PC-9 (cell line): ENCODE results near the gene MAST4. TPM values are rescaled to one million over a fixed set of nuclear protein-coding genes. Genes with fewer than 3 reads are reported as not detected.

Experiments used
- BruUV-seq: library from RNA; stranded (reverse); fragments of 400-500 nt; replicated peaks from 2 replicates; lab custom pipeline; 2021; lab: Mats Ljungman, UMichigan
- CTCF ChIA-PET: fragments of 300-600 bp; sonication (Branson Sonifier 250); formaldehyde crosslinking; loops from one replicate; lab custom pipeline; 2022; ENCODE audit warnings: antibody characterized with exemption; lab: Charles Lee
- POLR2A ChIA-PET: fragments of 300-600 bp; sonication (Branson Sonifier 250); formaldehyde crosslinking; loops from one replicate; lab custom pipeline; 2022; ENCODE audit warnings: antibody characterized with exemption; ENCODE audit not compliant: unreplicated experiment; lab: Charles Lee
- DNase-seq, 2 experiments: peaks; one replicate each; pipeline versions ENCODE4 v3.0.0 to v3.0.0-alpha.2; 2015 to 2022; ENCODE audit warnings: mixed read lengths in 1 of 2
- H2AFZ ChIP-seq: fragments of 200-600 bp; sonication (generic); 2 replicates; pipeline ENCODE4 v1.8.1; 2017; ENCODE audit warnings: antibody characterized with exemption
- H3F3A ChIP-seq: fragments of 200-600 bp; sonication (generic); 2 replicates; pipeline ENCODE4 v1.8.1; 2017; ENCODE audit warnings: antibody characterized with exemption, mild to moderate bottlenecking, low read depth; ENCODE audit not compliant: insufficient read depth
- H3K27ac ChIP-seq: fragments of 200-600 bp; sonication (generic); 2 replicates; pipeline ENCODE4 v1.6.1; 2016; ENCODE audit warnings: mixed run types
- H3K27me3 ChIP-seq: fragments of 200-600 bp; sonication (generic); 2 replicates; pipeline ENCODE4 v1.6.1; 2016; ENCODE audit warnings: low read depth, mixed run types; ENCODE audit not compliant: insufficient read depth
- H3K36me3 ChIP-seq: fragments of 200-600 bp; sonication (generic); 2 replicates; pipeline ENCODE4 v1.6.1; 2016; ENCODE audit warnings: low read depth, mixed run types
- H3K4me1 ChIP-seq: fragments of 200-600 bp; sonication (generic); replicated peaks from 2 replicates; pipeline ENCODE4 v1.6.1; 2016; ENCODE audit warnings: mixed run types; ENCODE audit not compliant: insufficient read depth
- H3K4me2 ChIP-seq: fragments of 200-600 bp; sonication (generic); 2 replicates; pipeline ENCODE4 v1.6.1; 2017; ENCODE audit warnings: mixed run types
- H3K4me3 ChIP-seq: fragments of 200-600 bp; sonication (generic); 2 replicates; pipeline ENCODE4 v1.6.1; 2016; ENCODE audit warnings: mixed run types
- H3K79me2 ChIP-seq: fragments of 200-600 bp; sonication (generic); 2 replicates; pipeline ENCODE4 v1.6.1; 2017; ENCODE audit warnings: low read depth, mixed run types
- H3K9me2 ChIP-seq: fragments of 200-600 bp; sonication (generic); 2 replicates; pipeline ENCODE4 v1.8.1; 2017; ENCODE audit warnings: mild to moderate bottlenecking; ENCODE audit not compliant: insufficient read depth
- H3K9me3 ChIP-seq: fragments of 200-600 bp; sonication (generic); 2 replicates; pipeline ENCODE4 v1.8.1; 2016; ENCODE audit warnings: low read depth; ENCODE audit not compliant: insufficient read depth
- H4K20me1 ChIP-seq: fragments of 200-600 bp; sonication (generic); 2 replicates; pipeline ENCODE4 v1.8.1; 2017; ENCODE audit not compliant: insufficient read depth
- CTCF ChIP-seq: fragments of 200-600 bp; sonication (generic); conservative IDR thresholded peaks from 2 replicates; pipeline ENCODE4 v1.6.1; 2017; ENCODE audit warnings: mixed run types, antibody characterized with exemption, mild to moderate bottlenecking, moderate library complexity
- EZH2 ChIP-seq: fragments of 200-600 bp; sonication (generic); IDR thresholded peaks from 2 replicates; pipeline ENCODE4 v1.8.0; 2017; ENCODE audit warnings: antibody characterized with exemption, low read depth
- intact Hi-C: fragments of 100-400 bp; cut with micrococcal nuclease; formaldehyde crosslinking; loops from one replicate; pipeline ENCODE4 v1.10.0; 2022; ENCODE audit not compliant: unreplicated experiment
- total RNA-seq: library from RNA; stranded (reverse); gene quantifications from 2 replicates; pipeline ENCODE4 v1.2.3, GENCODE V29; 2021

MAST4 gene
- total RNA-seq, 1 experiment from 2014 or later: 19.3 TPM

GRCh38 chr5:66993448-66993847, 397.3 kb downstream of the MAST4 start:
- Histone ChIP-seq H3K4me1 (peaks cover 30% of the 10 kb centered on the region), H4K20me1 (no peaks in the 10 kb centered on the region), H3K79me2 (no peaks in the 10 kb centered on the region), H3K4me2 (no peak overlapping the region), H3K9me2 (peaks cover 4% of the 10 kb centered on the region; the same call in 1 of the 2 replicates), H3K4me3 (no peak overlapping the region), H3K27me3 (no peaks in the 10 kb centered on the region), H3K27ac (no peak overlapping the region), H2AFZ (no peak overlapping the region), H3K36me3 (no peaks in the 10 kb centered on the region), H3K9me3 (0 out of 2 replicates have a peak, but pooled peaks cover 2% of the 10 kb centered on the region), H3F3A (no peaks in the 10 kb centered on the region)
- POLR2A ChIA-PET: no interaction called here
- intact Hi-C loops: no loop called here
- no peak for DNase-seq
- TF ChIP-seq CTCF (no peak), EZH2 (no peak)
- CTCF ChIA-PET: interaction anchor here (0.6 to 0.8 kb wide), 2 partner anchors 251 to 822 kb away, joined by 7 to 8 read pairs; no protein-coding TSS in a partner anchor
- no TSS peak for BruUV-seq

- CTCF ChIA-PET: interaction anchor here (0.6 to 0.8 kb wide), 2 partner anchors 250 to 823 kb away, joined by 7 to 8 read pairs; no protein-coding TSS in a partner anchor
Observed at GRCh38 chr5:66993882-66994281, 397.7 kb downstream of the MAST4 start.

GRCh38 chr5:66994790-66995189, 398.6 kb downstream of the MAST4 start:
- no peaks in the 10 kb centered on the region for H3F3A ChIP-seq
- CTCF ChIA-PET: no interaction called here
- no peaks in the 10 kb centered on the region for H3K79me2 ChIP-seq
- H3K9me3 ChIP-seq: 0 out of 2 replicates have a peak, but pooled peaks cover 2% of the 10 kb centered on the region
- H3K4me3 ChIP-seq: no peak overlapping the region
- peak overlapping the region; percentile 39 for H3K27ac ChIP-seq
- no peak overlapping the region for H2AFZ ChIP-seq
- peak overlapping the region; percentile 9; the same call in 1 of the 2 replicates for H3K4me2 ChIP-seq
- peaks cover 21% of the 10 kb centered on the region for H3K4me1 ChIP-seq
- no peaks in the 10 kb centered on the region for H3K27me3 ChIP-seq
- TF ChIP-seq CTCF (no peak), EZH2 (no peak)
- H4K20me1 ChIP-seq: no peaks in the 10 kb centered on the region
- BruUV-seq: no TSS peak
- POLR2A ChIA-PET: interaction anchor here (0.6 kb wide), 1 partner anchor 8 kb away, joined by 5 read pairs; no protein-coding TSS in a partner anchor
- H3K9me2 ChIP-seq: peaks cover 4% of the 10 kb centered on the region; the same call in 1 of the 2 replicates
- no peaks in the 10 kb centered on the region for H3K36me3 ChIP-seq
- intact Hi-C loops: no loop called here
- DNase-seq: peak in 1 of 2 experiments; percentile 80

More at GRCh38 chr5:66993882-66994281, 397.7 kb downstream of the MAST4 start:
- no peak overlapping the region for H3K4me3 ChIP-seq
- H3F3A ChIP-seq: no peaks in the 10 kb centered on the region
- 0 out of 2 replicates have a peak, but pooled peaks cover 2% of the 10 kb centered on the region for H3K9me3 ChIP-seq
- no peak overlapping the region for H3K4me2 ChIP-seq
- peaks cover 28% of the 10 kb centered on the region for H3K4me1 ChIP-seq
- DNase-seq: no peak
- no peaks in the 10 kb centered on the region for H4K20me1 ChIP-seq
- H3K79me2 ChIP-seq: no peaks in the 10 kb centered on the region
- H3K27me3 ChIP-seq: no peaks in the 10 kb centered on the region
- TF ChIP-seq CTCF (no peak), EZH2 (no peak)
- H2AFZ ChIP-seq: no peak overlapping the region
- no peak overlapping the region for H3K27ac ChIP-seq
- H3K36me3 ChIP-seq: no peaks in the 10 kb centered on the region
- no TSS peak for BruUV-seq
- peaks cover 4% of the 10 kb centered on the region; the same call in 1 of the 2 replicates for H3K9me2 ChIP-seq
- POLR2A ChIA-PET: no interaction called here
- intact Hi-C loops: no loop called here
